ENCODE measurements around the gene TSPAN11.
A peak's percentile ranks its signal among the peaks of the same experiment; 100 is the strongest.

The TSPAN11 gene

GRCh38 chr12:30926243-30927221 is at the start of gene TSPAN11:
TSPAN11 (plus strand) TSS chr12:30926748; CDS start chr12:30953992, 27,244 bp downstream.
- in situ Hi-C loops (cut with HindIII; ENCODE audit: low sequenced_read_pairs) = no loop called here
- no peak for DNase-seq (ENCODE audit: low read depth)
- peak within 1 kb of the TSS; percentile 39 for H3K4me3 ChIP-seq (ENCODE audit: low read depth, low read length)
- no peak for TF ChIP-seq CTCF (IDR thresholded peaks at IDR 0.05; ENCODE audit: low read depth, low read length, missing control alignments)

- in situ Hi-C loops (cut with HindIII; ENCODE audit: low sequenced_read_pairs) = no loop called here
- TF ChIP-seq CTCF (IDR thresholded peaks at IDR 0.05; ENCODE audit: low read depth, low read length, missing control alignments) = no peak
- no peak for DNase-seq (ENCODE audit: low read depth)
- H3K4me3 ChIP-seq (ENCODE audit: low read depth, low read length) = no peak overlapping the region
Measured at GRCh38 chr12:30877105-30877875, 49.3 kb upstream of the TSPAN11 start.

- in situ Hi-C loops (cut with HindIII; ENCODE audit: low sequenced_read_pairs) = no loop called here
- DNase-seq (ENCODE audit: low read depth) = no peak
Measured at GRCh38 chr12:30878024-30878423, 48.5 kb upstream of the TSPAN11 start.

GRCh38 chr12:30880061-30880460 is 46.5 kb upstream of the TSPAN11 start:
- in situ Hi-C loops (cut with HindIII; ENCODE audit: low sequenced_read_pairs) = no loop called here
- no peak for TF ChIP-seq CTCF (IDR thresholded peaks at IDR 0.05; ENCODE audit: low read depth, low read length, missing control alignments)
- H3K4me3 ChIP-seq (ENCODE audit: low read depth, low read length) = no peak overlapping the region
- DNase-seq (ENCODE audit: low read depth) = no peak

More at GRCh38 chr12:30878024-30878423, 48.5 kb upstream of the TSPAN11 start:
- H3K4me3 ChIP-seq (ENCODE audit: low read depth, low read length) = no peak overlapping the region
- TF ChIP-seq CTCF (IDR thresholded peaks at IDR 0.05; ENCODE audit: low read depth, low read length, missing control alignments) = no peak

- no peak for DNase-seq (ENCODE audit: low read depth)
- in situ Hi-C loops (cut with HindIII; ENCODE audit: low sequenced_read_pairs) = no loop called here
- no peak overlapping the region for H3K4me3 ChIP-seq (ENCODE audit: low read depth, low read length)
- no peak for TF ChIP-seq CTCF (IDR thresholded peaks at IDR 0.05; ENCODE audit: low read depth, low read length, missing control alignments)
Measured at GRCh38 chr12:30880813-30881212, 45.7 kb upstream of the TSPAN11 start.

- DNase-seq (ENCODE audit: low read depth) = no peak
- in situ Hi-C loops (cut with HindIII; ENCODE audit: low sequenced_read_pairs) = no loop called here
- no peak overlapping the region for H3K4me3 ChIP-seq (ENCODE audit: low read depth, low read length)
- peak; percentile 22 for TF ChIP-seq CTCF (IDR thresholded peaks at IDR 0.05; ENCODE audit: low read depth, low read length, missing control alignments)
Measured at GRCh38 chr12:30882706-30883105, 43.8 kb upstream of the TSPAN11 start.

Measured in astrocyte of the cerebellum (primary cell).